ENCODE measurements around the gene CEP85. TPM values are rescaled to one million over a fixed set of nuclear protein-coding genes. Genes with fewer than 3 reads are reported as not detected.

CEP85 gene
- total and polyA plus RNA-seq, 9 of the 15 experiments (the other 6 are each of a cell fraction or from before 2014, with no cell fraction given): 42.1 to 140 (median 92.6) TPM

- 0 out of 2 replicates have a peak, but pooled peaks have one; percentile 3 for TF ChIP-seq SMARCE1 (IDR thresholded peaks at IDR 0.05)
- TF ChIP-seq ZNF3 (CRISPR knock-in tag; IDR thresholded peaks at IDR 0.05): no peak
- peak; percentile 83; the same call in 1 of the 2 replicates for TF ChIP-seq CBX5 (IDR thresholded peaks at IDR 0.05; ENCODE audit: borderline replicate concordance, low read depth)
- TF ChIP-seq ATF7 (IDR thresholded peaks at IDR 0.05): 0 out of 2 replicates have a peak, but pooled peaks have one; percentile 4
- TF ChIP-seq ZNF655 (CRISPR knock-in tag; IDR thresholded peaks at IDR 0.05): no peak
These were observed 35.2 kb downstream of the CEP85 start (continued) for GRCh38 chr1:26269198-26269550.

- H3K4me2 ChIP-seq (ENCODE audit: insufficient read depth, low read length): no peak overlapping the region
- FAIRE-seq (no peak), DNase-seq (ENCODE audit: extremely low read depth in 1 of 4, low spot score in 3 of 4) (peak in 1 of 4 experiments; percentile 45), ATAC-seq (no peak)
- in situ Hi-C loops (cut with MboI): loop anchor here (5.0 kb wide), 1 partner anchor 117 kb away; no protein-coding TSS in a partner anchor
- POLR2A ChIA-PET: interaction anchor here (0.6 to 1.3 kb wide), 11 partner anchors 10 to 649 kb away, joined by 3 to 6 read pairs (median 3); partner anchors contain the start of gene CEP85
- H3K79me2 ChIP-seq (ENCODE audit: control insufficient read depth, insufficient read depth, low read length): peaks cover 6% of the 10 kb centered on the region; the same call in 2 of the 3 replicates
- H3K9me1 ChIP-seq (ENCODE audit: control insufficient read depth, insufficient read depth, low read length): peaks cover 5% of the 10 kb centered on the region
- no peak overlapping the region for H3K4me3 ChIP-seq
- H3K4me1 ChIP-seq (replicated peaks in 1 of 2; ENCODE audit: control insufficient read depth in 2 of 2, insufficient read depth in 2 of 2, low read length in 2 of 2): peaks cover 33 to 53% of the 10 kb centered on the region in 2 experiments
- 66% methylated on average over 9 of the region's 11 CpGs for WGBS (ENCODE audit: insufficient coverage, low coverage, missing lambda C conversion rate)
- H3K9me3 ChIP-seq (replicated peaks; ENCODE audit: control insufficient read depth, insufficient read depth, low read depth, low read length): no peaks in the 10 kb centered on the region
- 0 out of 4 replicates have a peak overlapping the region, but pooled peaks of 1 of the 2 experiments have one; percentile 15 for H3K9ac ChIP-seq (ENCODE audit: insufficient read depth in 1 of 2, low read depth in 2 of 2, low read length in 2 of 2)
- BruUV-seq (replicated peaks): no TSS peak
- H4K20me1 ChIP-seq (replicated peaks; ENCODE audit: control insufficient read depth, insufficient read depth, low read length): peaks cover 4% of the 10 kb centered on the region; the same call in 1 of the 2 replicates
- H3K27ac ChIP-seq (ENCODE audit: extremely low read depth, low read depth, low read length): peak overlapping the region; percentile 10; the same call in 1 of the 3 replicates
- no peak overlapping the region for H2AFZ ChIP-seq (ENCODE audit: low read depth, low read length)
- CTCF ChIA-PET (ENCODE audit: low intra/inter-chr PET ratio): interaction anchor here (0.6 to 3.2 kb wide), 8 partner anchors 10 to 1405 kb away, joined by 3 to 31 read pairs (median 9); no protein-coding TSS in a partner anchor
- H3K27me3 ChIP-seq (ENCODE audit: control insufficient read depth in 2 of 2, insufficient read depth in 2 of 2, low read length in 2 of 2): no peaks in the 10 kb centered on the region
- intact Hi-C loops (cut with micrococcal nuclease): loop anchor here (1.0 kb wide), 3 partner anchors 46 to 116 kb away; partner anchors contain the start of gene CATSPER4
- peaks cover 89% of the 10 kb centered on the region for H3K36me3 ChIP-seq (ENCODE audit: control insufficient read depth, insufficient read depth, low read length)
- no peak for TF ChIP-seq CHAMP1 (IDR thresholded peaks at IDR 0.05)
- no peak for TF ChIP-seq MCM5 (IDR thresholded peaks at IDR 0.05; ENCODE audit: low read depth)
- no peak for TF ChIP-seq ATF6 (CRISPR knock-in tag; IDR thresholded peaks at IDR 0.05)
- no peak for TF ChIP-seq CREB1 (IDR thresholded peaks at IDR 0.05)
- no peak for TF ChIP-seq CREB1 (CRISPR knock-in tag; IDR thresholded peaks at IDR 0.05)
- no peak for TF ChIP-seq EP300 (IDR thresholded peaks at IDR 0.05; ENCODE audit: low read length)
- no peak for TF ChIP-seq ZEB2 (IDR thresholded peaks at IDR 0.05)
- no peak for TF ChIP-seq SNAPC5 (CRISPR knock-in tag; IDR thresholded peaks at IDR 0.05)
- TF ChIP-seq ID3 (CRISPR knock-in tag; IDR thresholded peaks at IDR 0.05): no peak
- TF ChIP-seq ID3 (tag; IDR thresholded peaks at IDR 0.05): no peak
- TF ChIP-seq NFATC3 (IDR thresholded peaks at IDR 0.05): no peak
These were observed 40.9 kb downstream of the CEP85 start for GRCh38 chr1:26274801-26275425.

Data from K562 (cell line).